M059J (cell line): Measurements from ENCODE around the gene LAD1. TPM values are rescaled to one million over a fixed set of nuclear protein-coding genes. Genes with fewer than 3 reads are reported as not detected.
A peak's percentile ranks its signal among the peaks of the same experiment; 100 is the strongest.

Experiments
- DNase-seq: peaks from one replicate; pipeline ENCODE4 v3.0.0-alpha.2; 2012; ENCODE audit warnings: low read depth
- total RNA-seq: library from RNA; depleted of rRNA; stranded (reverse); fragments of >200 nt; shearing (Covaris generic); gene quantifications from 2 replicates; pipeline ENCODE4 v1.2.3, GENCODE V29; 2014; rRNA removed

LAD1 gene
- total RNA-seq, 1 experiment from 2014 or later: 0.07 TPM

GRCh38 chr1:201348211-201348566 lies 50.9 kb downstream of the LAD1 start:
- peak; percentile 63 for DNase-seq

GRCh38 chr1:201347498-201348210 lies 51.5 kb downstream of the LAD1 start:
- DNase-seq: no peak

- no peak for DNase-seq
Measured at GRCh38 chr1:201346987-201347386, 52.1 kb downstream of the LAD1 start.

GRCh38 chr1:201346337-201346939 lies 52.7 kb downstream of the LAD1 start:
- DNase-seq: peak; percentile 67

GRCh38 chr1:201345081-201345355 lies 54.1 kb downstream of the LAD1 start:
- no peak for DNase-seq

- DNase-seq: no peak
Measured at GRCh38 chr1:201344206-201345080, 54.7 kb downstream of the LAD1 start.

- DNase-seq: no peak
Measured at GRCh38 chr1:201341377-201341776, 57.7 kb downstream of the LAD1 start.

- no peak for DNase-seq
Measured at GRCh38 chr1:201336711-201337450, 62.2 kb downstream of the LAD1 start.

GRCh38 chr1:201335901-201336300 lies 63.2 kb downstream of the LAD1 start:
- DNase-seq: no peak

GRCh38 chr1:201335174-201335870 lies 63.8 kb downstream of the LAD1 start:
- DNase-seq: no peak

- DNase-seq: no peak
Measured at GRCh38 chr1:201334325-201335173, 64.6 kb downstream of the LAD1 start.

GRCh38 chr1:201332616-201333335 lies 66.3 kb downstream of the LAD1 start:
- DNase-seq: no peak

GRCh38 chr1:201332021-201332420 lies 67.1 kb downstream of the LAD1 start:
- no peak for DNase-seq

GRCh38 chr1:201331166-201331565 lies 68.0 kb downstream of the LAD1 start:
- DNase-seq: no peak

Other genes with a start within 250 kb of the LAD1 start
- gene TMEM9, start 244.8 kb downstream of the LAD1 start, total RNA-seq: 129 and 147 TPM in 2 replicates
- gene IGFN1, start 208.5 kb downstream of the LAD1 start, total RNA-seq: not detected in 2 replicates
- 0.15 TPM in 1 of 2 replicates, not detected in the other for gene PKP1, start 115.8 kb downstream of the LAD1 start, total RNA-seq
- not detected in 2 replicates for gene TNNT2, start 21.6 kb downstream of the LAD1 start, total RNA-seq
- gene TNNI1, start 22.4 kb upstream of the LAD1 start, total RNA-seq: not detected in 2 replicates
- gene PHLDA3, start 69.9 kb upstream of the LAD1 start, total RNA-seq: 7.6 and 17.3 TPM in 2 replicates
- gene CSRP1, start 107.8 kb upstream of the LAD1 start, total RNA-seq: 565 and 854 TPM in 2 replicates
- gene NAV1, start 139.8 kb upstream of the LAD1 start, total RNA-seq: 16.3 and 43.1 TPM in 2 replicates